K562 (cell line): ENCODE data around the gene SMNDC1. TPM values are rescaled to one million over a fixed set of nuclear protein-coding genes. Genes with fewer than 3 reads are reported as not detected.

ENCODE experiments used
- CEBPB ChIP-seq: fragments of 450-650 bp; IDR thresholded peaks from 2 replicates; pipeline ENCODE4 v1.6.1; 2016; ENCODE audit warnings: missing genetic modification characterization, missing compliant biosample characterization
- EGR1 ChIP-seq: fragments of 450-650 bp; conservative IDR thresholded peaks from 2 replicates; pipeline ENCODE4 v1.6.1; 2017; ENCODE audit warnings: mild to moderate bottlenecking
- NFE2 ChIP-seq: IDR thresholded peaks from 2 replicates; pipeline ENCODE4 v1.6.1; 2014; ENCODE audit warnings: antibody characterized with exemption, low read depth
- PBX2 ChIP-seq, 2 experiments: IDR thresholded peaks in 1 of 2; conservative IDR thresholded peaks in 1 of 2; 2 replicates each; pipeline ENCODE4 v1.6.1; 2016; ENCODE audit warnings: low read depth in 2 of 2, mild to moderate bottlenecking in 1 of 2, missing compliant biosample characterization in 1 of 2, missing genetic modification characterization in 1 of 2, moderate library complexity in 1 of 2
- SMARCC2 ChIP-seq: fragments of 450-650 bp; IDR thresholded peaks from 2 replicates; pipeline ENCODE4 v1.6.1; 2017; ENCODE audit warnings: antibody characterized with exemption, moderate library complexity, mild to moderate bottlenecking, low read depth
- SMC3 ChIP-seq: conservative IDR thresholded peaks from 2 replicates; pipeline ENCODE4 v1.6.1; 2011; ENCODE audit warnings: low read depth, low read length, improper control_type of control experiment; ENCODE audit not compliant: insufficient read depth
- U2AF2 ChIP-seq: fragments of 200-400 bp; formaldehyde crosslinking; optimal IDR thresholded peaks from 2 replicates; pipeline ENCODE3; 2017; ENCODE audit warnings: low read depth, mild to moderate bottlenecking, low read length
- ZNF551 ChIP-seq: fragments of 250-450 bp; sonication (Bioruptor Pico); IDR thresholded peaks from 2 replicates; pipeline ENCODE4 v1.5.0; 2021; ENCODE audit warnings: mild to moderate bottlenecking, moderate library complexity
- polyA plus RNA-seq, 8 experiments: library from polyadenylated mRNA; depleted of rRNA in 4 of 8; stranded (reverse) in 5 of 8; unstranded in 3 of 8; fragments of >200 nt; fragmentation: Nextera tagmentation in 2 of 8; fragmentation: Illumina TruSeq in 1 of 8; extraction: Ambion mirVana in 2 of 8; extraction: Trizol in 1 of 8; gene quantifications; 2 replicates each; pipeline versions ENCODE4 v1.2.1 to v1.2.3, GENCODE V29; 2011 to 2014; ENCODE audit warnings: inconsistent platforms in 1 of 8, missing spikeins in 1 of 8
- total RNA-seq, 7 experiments: library from RNA; depleted of rRNA in 6 of 7; stranded (reverse); fragments of >200 nt in 6 of 7; fragmentation: Illumina TruSeq in 2 of 7; extraction: Trizol in 2 of 7; gene quantifications; 2 replicates each; pipeline versions ENCODE4 v1.2.1 to v1.2.3, GENCODE V29; 2011 to 2021; ENCODE audit warnings: low replicate concordance in 1 of 7

The SMNDC1 gene
- total and polyA plus RNA-seq, 9 of the 15 experiments (the other 6 are each of a cell fraction or from before 2014, with no cell fraction given): 6.8 to 35.8 (median 12.3) TPM

- no peak for TF ChIP-seq U2AF2
- TF ChIP-seq ZNF551 (CRISPR knock-in tag): no peak
- 0 out of 2 replicates have a peak, but pooled peaks have one; percentile 35 for TF ChIP-seq SMC3
- TF ChIP-seq SMARCC2: no peak
- no peak for TF ChIP-seq CEBPB (tag)
- peak; percentile 32; the same call in 1 of the 2 replicates for TF ChIP-seq EGR1
- TF ChIP-seq PBX2 (CRISPR knock-in tag; IDR thresholded peaks at IDR 0.05; ENCODE audit: low read depth): no peak
- TF ChIP-seq PBX2 (tag; conservative IDR thresholded peaks at IDR 0.05; ENCODE audit: low read depth): no peak
- TF ChIP-seq NFE2: no peak
These were observed 6.7 kb upstream of the SMNDC1 start (continued) for GRCh38 chr10:110311357-110311949.
